Osteocyte (in vitro differentiated cells): Measurements from ENCODE around the gene MED8. TPM values are rescaled to one million over a fixed set of nuclear protein-coding genes. Genes with fewer than 3 reads are reported as not detected.

Experiments used
- DNase-seq: peaks from one replicate; pipeline ENCODE4 v3.0.0; 2021; ENCODE audit warnings: mixed read lengths; ENCODE audit not compliant: unreplicated experiment; ENCODE audit errors: extremely low spot score
- H3K27ac Mint-ChIP-seq: one replicate; pipeline ENCODE4 v1.8.0; 2021; ENCODE audit warnings: mild to moderate bottlenecking, mixed read lengths; ENCODE audit not compliant: unreplicated experiment
- H3K27me3 Mint-ChIP-seq: one replicate; pipeline ENCODE4 v1.8.0; 2021; ENCODE audit warnings: mixed read lengths; ENCODE audit not compliant: unreplicated experiment
- H3K36me3 Mint-ChIP-seq: one replicate; pipeline ENCODE4 v1.8.0; 2021; ENCODE audit warnings: mixed read lengths; ENCODE audit not compliant: unreplicated experiment
- H3K4me1 Mint-ChIP-seq: one replicate; pipeline ENCODE4 v1.8.0; 2021; ENCODE audit warnings: mixed read lengths; ENCODE audit not compliant: unreplicated experiment
- H3K4me3 Mint-ChIP-seq: one replicate; pipeline ENCODE4 v1.8.0; 2021; ENCODE audit warnings: mild to moderate bottlenecking, moderate library complexity, mixed read lengths; ENCODE audit not compliant: unreplicated experiment
- H3K9me3 Mint-ChIP-seq: one replicate; pipeline ENCODE4 v1.8.0; 2021; ENCODE audit warnings: mixed read lengths; ENCODE audit not compliant: unreplicated experiment
- total RNA-seq: library from RNA; stranded (reverse); gene quantifications from 2 replicates; pipeline ENCODE4 v1.2.1, GENCODE V29; 2021
- TF ChIP-seq, protein P1 (sequence below): fragments of 200-600 bp; sonication (generic); IDR thresholded peaks from 2 replicates; pipeline ENCODE4 v1.5.0; 2021; ENCODE audit warnings: antibody characterized with exemption, mild to moderate bottlenecking, moderate library complexity

The MED8 gene
- total RNA-seq, 1 donor from 2014 or later, result 40.4 TPM

- peaks cover 9% of the 10 kb centered on the region for H3K36me3 Mint-ChIP-seq
- no peak for DNase-seq
- H3K27me3 Mint-ChIP-seq, result no peaks in the 10 kb centered on the region
- no peaks in the 10 kb centered on the region for H3K9me3 Mint-ChIP-seq
- peaks cover 5% of the 10 kb centered on the region for H3K4me1 Mint-ChIP-seq
- no peak overlapping the region for H3K4me3 Mint-ChIP-seq
- H3K27ac Mint-ChIP-seq, result no peak overlapping the region
- TF ChIP-seq, protein P1, sequence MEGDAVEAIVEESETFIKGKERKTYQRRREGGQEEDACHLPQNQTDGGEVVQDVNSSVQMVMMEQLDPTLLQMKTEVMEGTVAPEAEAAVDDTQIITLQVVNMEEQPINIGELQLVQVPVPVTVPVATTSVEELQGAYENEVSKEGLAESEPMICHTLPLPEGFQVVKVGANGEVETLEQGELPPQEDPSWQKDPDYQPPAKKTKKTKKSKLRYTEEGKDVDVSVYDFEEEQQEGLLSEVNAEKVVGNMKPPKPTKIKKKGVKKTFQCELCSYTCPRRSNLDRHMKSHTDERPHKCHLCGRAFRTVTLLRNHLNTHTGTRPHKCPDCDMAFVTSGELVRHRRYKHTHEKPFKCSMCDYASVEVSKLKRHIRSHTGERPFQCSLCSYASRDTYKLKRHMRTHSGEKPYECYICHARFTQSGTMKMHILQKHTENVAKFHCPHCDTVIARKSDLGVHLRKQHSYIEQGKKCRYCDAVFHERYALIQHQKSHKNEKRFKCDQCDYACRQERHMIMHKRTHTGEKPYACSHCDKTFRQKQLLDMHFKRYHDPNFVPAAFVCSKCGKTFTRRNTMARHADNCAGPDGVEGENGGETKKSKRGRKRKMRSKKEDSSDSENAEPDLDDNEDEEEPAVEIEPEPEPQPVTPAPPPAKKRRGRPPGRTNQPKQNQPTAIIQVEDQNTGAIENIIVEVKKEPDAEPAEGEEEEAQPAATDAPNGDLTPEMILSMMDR, result no peak
These were observed 6.5 kb upstream of the MED8 start for GRCh38 chr1:43396059-43396458.

DNA sequence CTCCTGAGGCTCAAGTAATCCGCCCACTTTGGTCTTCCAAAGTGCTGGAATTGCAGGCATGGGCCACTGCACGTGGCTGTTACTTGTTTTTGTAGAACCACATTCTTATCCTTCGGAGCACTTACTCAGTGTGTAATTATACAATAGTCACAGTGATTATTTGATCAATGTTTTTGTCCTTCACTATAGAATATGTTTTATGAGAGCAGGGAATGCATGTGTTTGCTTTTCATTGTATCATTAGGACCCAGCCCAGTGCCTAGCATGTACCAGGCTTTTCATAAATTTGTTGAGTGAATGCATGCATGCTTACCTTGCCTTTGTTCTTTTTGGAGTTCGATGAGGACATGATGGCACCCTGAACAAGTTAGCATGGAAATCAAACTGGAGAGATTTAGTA lies 5.9 kb upstream of the MED8 start:
- no peak overlapping the region for H3K4me3 Mint-ChIP-seq
- DNase-seq, result no peak
- no peak overlapping the region for H3K27ac Mint-ChIP-seq
- peaks cover 9% of the 10 kb centered on the region for H3K36me3 Mint-ChIP-seq
- peaks cover 9% of the 10 kb centered on the region for H3K4me1 Mint-ChIP-seq
- TF ChIP-seq, protein P1, result no peak
- H3K9me3 Mint-ChIP-seq, result no peaks in the 10 kb centered on the region
- no peaks in the 10 kb centered on the region for H3K27me3 Mint-ChIP-seq

DNA sequence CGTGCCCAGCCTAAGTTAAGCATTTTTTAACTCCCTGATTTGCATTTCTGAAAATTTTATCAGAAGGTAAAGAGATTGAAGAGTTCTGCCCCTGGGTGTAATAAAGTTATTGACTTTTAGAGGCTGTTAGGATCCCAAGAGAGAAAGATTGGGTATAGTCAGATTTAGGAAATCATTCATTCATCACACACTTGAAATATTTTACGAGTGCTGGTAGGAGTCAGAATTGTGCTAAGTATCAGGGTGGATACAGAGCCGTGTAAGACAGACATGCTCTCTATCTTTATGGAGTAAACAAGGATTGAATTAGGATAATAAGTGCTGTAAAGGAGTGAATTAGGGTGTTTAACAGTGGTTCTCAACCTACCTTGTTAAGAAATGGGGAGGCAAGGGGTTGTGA lies 3.1 kb upstream of the MED8 start:
- H3K4me1 Mint-ChIP-seq, result peaks cover 34% of the 10 kb centered on the region
- H3K36me3 Mint-ChIP-seq, result peaks cover 10% of the 10 kb centered on the region
- H3K4me3 Mint-ChIP-seq, result no peak overlapping the region

DNA sequence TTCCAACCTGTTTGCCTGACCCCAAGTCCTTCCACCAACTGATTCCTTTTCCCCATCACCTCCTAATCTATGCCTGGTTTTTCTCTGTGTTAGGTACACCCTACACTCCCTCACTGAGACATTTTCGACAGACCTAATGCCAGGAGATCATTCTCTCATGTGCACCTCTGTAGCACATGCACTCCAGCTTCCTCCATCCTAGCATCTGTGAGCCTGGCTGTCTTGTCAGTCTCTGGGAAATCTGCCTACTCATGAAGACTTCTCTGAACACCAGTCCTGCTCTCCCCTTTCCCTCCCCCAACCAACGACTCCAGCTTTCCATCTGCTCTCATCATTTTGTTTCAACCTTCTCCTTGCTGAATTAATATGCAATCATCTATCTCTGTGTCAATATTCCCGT lies 987 bp downstream of the MED8 start:
- no peak for DNase-seq
- Mint-ChIP-seq H3K9me3 (no peaks in the 10 kb centered on the region), H3K4me3 (peak overlapping the region; percentile 100), H3K36me3 (peaks cover 36% of the 10 kb centered on the region), H3K27ac (peak overlapping the region; percentile 100), H3K27me3 (no peaks in the 10 kb centered on the region), H3K4me1 (peaks cover 35% of the 10 kb centered on the region)
- TF ChIP-seq, protein P1, result no peak

More for the DNA sequence above, 3.1 kb upstream of the MED8 start:
- no peak overlapping the region for H3K27ac Mint-ChIP-seq
- no peak for DNase-seq
- H3K9me3 Mint-ChIP-seq, result no peaks in the 10 kb centered on the region
- H3K27me3 Mint-ChIP-seq, result no peaks in the 10 kb centered on the region
- TF ChIP-seq, protein P1, result no peak

- Mint-ChIP-seq H3K36me3 (peaks cover 41% of the 10 kb centered on the region), H3K27me3 (no peaks in the 10 kb centered on the region), H3K27ac (peak overlapping the region; percentile 100), H3K4me3 (peak overlapping the region; percentile 100), H3K4me1 (peaks cover 35% of the 10 kb centered on the region), H3K9me3 (no peaks in the 10 kb centered on the region)
- TF ChIP-seq, protein P1, result no peak
- DNase-seq, result no peak
These were observed 1.5 kb downstream of the MED8 start for GRCh38 chr1:43387976-43388599.
